ENCODE data around the gene SH3D19. TPM values are rescaled to one million over a fixed set of nuclear protein-coding genes. Genes with fewer than 3 reads are reported as not detected.

SH3D19 gene
- total RNA-seq, 1 experiment from 2014 or later: 29.7 TPM

DNA sequence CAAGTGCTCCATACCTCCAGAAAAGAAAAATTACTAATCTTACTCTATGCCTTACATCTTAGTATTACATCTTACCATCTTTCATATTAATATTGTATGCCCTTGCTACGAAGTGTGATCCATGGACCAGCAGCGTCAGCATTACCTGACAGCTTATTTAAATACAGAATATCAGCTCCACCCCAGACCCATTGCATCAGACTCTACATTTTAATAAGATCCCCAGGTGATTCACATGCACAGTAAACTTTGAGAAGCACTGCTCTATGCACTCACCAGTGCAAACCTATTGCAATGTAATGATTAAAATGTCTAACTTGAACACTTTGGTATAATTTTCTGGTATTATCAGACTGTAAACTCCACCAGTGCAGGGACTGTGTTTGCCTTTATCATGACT, 14.1 kb upstream of the SH3D19 start:
- no CpG with 5 or more reads among the region's 2 CpGs for WGBS (ENCODE audit: extremely low coverage, insufficient read length, low lambda C conversion rate)
- no peak overlapping the region for H3K14ac ChIP-seq (ENCODE audit: insufficient read depth, low read length)

More for the DNA sequence above, 14.1 kb upstream of the SH3D19 start:
- Histone ChIP-seq H3K4me2 (ENCODE audit: insufficient read depth, insufficient read length, low read length) (no peak overlapping the region), H4K8ac (replicated peaks; ENCODE audit: insufficient read length, low read depth, low read length) (no peak overlapping the region), H2AK5ac (ENCODE audit: insufficient read length, low read length) (no peak overlapping the region), H3K56ac (ENCODE audit: insufficient read length, low read depth, low read length) (no peak overlapping the region), H3K79me1 (ENCODE audit: insufficient read depth, low read depth, low read length, poor library complexity, severe bottlenecking) (no peaks in the 10 kb centered on the region), H2AFZ (ENCODE audit: low read length) (no peak overlapping the region), H3K79me2 (ENCODE audit: insufficient read depth, low read length) (no peaks in the 10 kb centered on the region), H3K4ac (ENCODE audit: low read depth, low read length) (no peak overlapping the region), H3K27ac (ENCODE audit: insufficient read length, low read depth, low read length) (no peak overlapping the region), H3K27me3 (ENCODE audit: insufficient read depth, low read length) (no peaks in the 10 kb centered on the region; the same call in 1 of the 2 replicates), H3T11ph (ENCODE audit: low read length) (no peak overlapping the region), H3K9me3 (ENCODE audit: control insufficient read depth, low read depth, low read length) (no peaks in the 10 kb centered on the region), H2BK120ac (ENCODE audit: low read depth, low read length, poor library complexity, severe bottlenecking) (no peak overlapping the region), H4K91ac (ENCODE audit: insufficient read length, low read depth, low read length) (no peak overlapping the region), H3K4me1 (ENCODE audit: insufficient read depth, low read length) (no peaks in the 10 kb centered on the region), H2BK15ac (ENCODE audit: low read depth, low read length) (no peak overlapping the region), H3K23me2 (ENCODE audit: insufficient read length, low read depth, low read length, poor library complexity, severe bottlenecking) (no peaks in the 10 kb centered on the region), H3K23ac (ENCODE audit: insufficient read length, low read depth, low read length) (no peak overlapping the region), H3K18ac (ENCODE audit: insufficient read length, low read depth, low read length) (no peak overlapping the region), H3K9ac (ENCODE audit: extremely low read depth, insufficient read length, low read length) (no peak overlapping the region), H2BK20ac (ENCODE audit: low read depth, low read length, poor library complexity, severe bottlenecking) (no peak overlapping the region), H4K20me1 (ENCODE audit: control insufficient read depth, insufficient read depth, insufficient read length) (no peaks in the 10 kb centered on the region), H4K5ac (ENCODE audit: insufficient read length, low read depth, low read length) (no peak overlapping the region), H2BK5ac (ENCODE audit: insufficient read length, low read length) (no peak overlapping the region), H2BK12ac (ENCODE audit: insufficient read length, low read depth, low read length) (no peak overlapping the region)
- TF ChIP-seq, protein P1, sequence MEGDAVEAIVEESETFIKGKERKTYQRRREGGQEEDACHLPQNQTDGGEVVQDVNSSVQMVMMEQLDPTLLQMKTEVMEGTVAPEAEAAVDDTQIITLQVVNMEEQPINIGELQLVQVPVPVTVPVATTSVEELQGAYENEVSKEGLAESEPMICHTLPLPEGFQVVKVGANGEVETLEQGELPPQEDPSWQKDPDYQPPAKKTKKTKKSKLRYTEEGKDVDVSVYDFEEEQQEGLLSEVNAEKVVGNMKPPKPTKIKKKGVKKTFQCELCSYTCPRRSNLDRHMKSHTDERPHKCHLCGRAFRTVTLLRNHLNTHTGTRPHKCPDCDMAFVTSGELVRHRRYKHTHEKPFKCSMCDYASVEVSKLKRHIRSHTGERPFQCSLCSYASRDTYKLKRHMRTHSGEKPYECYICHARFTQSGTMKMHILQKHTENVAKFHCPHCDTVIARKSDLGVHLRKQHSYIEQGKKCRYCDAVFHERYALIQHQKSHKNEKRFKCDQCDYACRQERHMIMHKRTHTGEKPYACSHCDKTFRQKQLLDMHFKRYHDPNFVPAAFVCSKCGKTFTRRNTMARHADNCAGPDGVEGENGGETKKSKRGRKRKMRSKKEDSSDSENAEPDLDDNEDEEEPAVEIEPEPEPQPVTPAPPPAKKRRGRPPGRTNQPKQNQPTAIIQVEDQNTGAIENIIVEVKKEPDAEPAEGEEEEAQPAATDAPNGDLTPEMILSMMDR (conservative IDR thresholded peaks at IDR 0.05): no peak
- Mint-ChIP-seq H3K4me1 (no peaks in the 10 kb centered on the region), H3K27ac (no peak overlapping the region; a peak in 1 of 7 replicates), H3K9me3 (no peaks in the 10 kb centered on the region), H3K4me3 (no peak overlapping the region), H3K36me3 (ENCODE audit: insufficient read depth in 1 of 3, low read depth in 3 of 3) (no peaks in the 10 kb centered on the region), H3K27me3 (ENCODE audit: low read depth) (no peaks in the 10 kb centered on the region)
- DNase-seq: no peak

All from H9 (cell line).